ENCODE results near the gene GNAZ.

GRCh38 chr22:23057331-23057730, 13.0 kb upstream of the GNAZ start:
- no peak for TF ChIP-seq TAF1 (IDR thresholded peaks at IDR 0.05; ENCODE audit: low read depth, low read length)
- no peak for TF ChIP-seq CTCF (IDR thresholded peaks at IDR 0.05; ENCODE audit: control extremely low read depth in 1 of 3, insufficient read depth in 1 of 3, low read depth in 1 of 3, low read length in 3 of 3)
- no peak for TF ChIP-seq CREB1 (IDR thresholded peaks at IDR 0.05)
- TF ChIP-seq, protein P1, sequence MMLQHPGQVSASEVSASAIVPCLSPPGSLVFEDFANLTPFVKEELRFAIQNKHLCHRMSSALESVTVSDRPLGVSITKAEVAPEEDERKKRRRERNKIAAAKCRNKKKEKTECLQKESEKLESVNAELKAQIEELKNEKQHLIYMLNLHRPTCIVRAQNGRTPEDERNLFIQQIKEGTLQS (IDR thresholded peaks at IDR 0.05; ENCODE audit: insufficient read depth, low read depth, low read length), result no peak
- no peak for TF ChIP-seq POLR2A (IDR thresholded peaks at IDR 0.05; ENCODE audit: control extremely low read depth in 1 of 2, low read depth in 2 of 2, low read length in 2 of 2)
- TF ChIP-seq SP4 (IDR thresholded peaks at IDR 0.05; ENCODE audit: low read length), result no peak
- no peak for TF ChIP-seq EGR1 (IDR thresholded peaks at IDR 0.05; ENCODE audit: borderline replicate concordance, low read depth, low read length)
- no peak for TF ChIP-seq POLR2AphosphoS5 (IDR thresholded peaks at IDR 0.05; ENCODE audit: low read depth, low read length)
- no peak for TF ChIP-seq SP1 (IDR thresholded peaks at IDR 0.05; ENCODE audit: low read depth, low read length)
- TF ChIP-seq MAX (IDR thresholded peaks at IDR 0.05), result no peak
